Measurements from ENCODE around the gene DMC1. TPM values are rescaled to one million over a fixed set of nuclear protein-coding genes. Genes with fewer than 3 reads are reported as not detected.

The DMC1 gene
- total RNA-seq, 1 experiment from 2014 or later: 0.89 TPM

GRCh38 chr22:38570779-38571364 lies 889 bp upstream of the DMC1 start:
- Histone ChIP-seq H3K79me2 (ENCODE audit: insufficient read depth, low read length) (no peaks in the 10 kb centered on the region), H3K4me3 (replicated peaks in 1 of 2; ENCODE audit: low read depth in 1 of 2, low read length in 2 of 2) (peak overlapping the region; percentile 53 to 58), H4K20me1 (ENCODE audit: insufficient read depth) (no peaks in the 10 kb centered on the region), H3K9me2 (ENCODE audit: insufficient read depth) (no peaks in the 10 kb centered on the region), H3K9ac (ENCODE audit: low read length) (peak overlapping the region; percentile 60), H3K4me1 (ENCODE audit: control insufficient read depth in 1 of 2, insufficient read depth in 2 of 2, low read length in 2 of 2) (peaks cover 8 to 20% of the 10 kb centered on the region in 2 experiments; a peak in 3 of 4 replicates), H3K36me3 (ENCODE audit: control insufficient read depth in 1 of 2, insufficient read depth in 2 of 2, low read length in 2 of 2) (no peaks in the 10 kb centered on the region), H3K27ac (ENCODE audit: low read depth, low read length) (peak overlapping the region; percentile 53), H3K9me3 (ENCODE audit: control insufficient read depth in 1 of 2, insufficient read depth in 1 of 2, low read depth in 1 of 2, low read length in 2 of 2) (no peaks in the 10 kb centered on the region), H3K4me2 (ENCODE audit: low read length) (peak overlapping the region; percentile 89), H3K27me3 (ENCODE audit: insufficient read depth, low read length) (no peaks in the 10 kb centered on the region), H2AFZ (ENCODE audit: low read depth, low read length, poor library complexity, severe bottlenecking) (peak overlapping the region; percentile 55)
- ChIA-PET POLR2A (interaction anchor here (0.6 kb wide), 1 partner anchor 779 kb away, joined by 3 read pairs; no protein-coding TSS in a partner anchor), RAD21 (ENCODE audit: low non-redundant PET in 1 of 2, low total read pairs in 2 of 2, uncharacterized antibody in 2 of 2, unreplicated experiment in 2 of 2) (no interaction called here), CTCF (interaction anchor here (0.6 to 1.7 kb wide), 5 partner anchors 48 to 519 kb away, joined by 3 to 8 read pairs (median 5); partner anchors contain the start of gene PICK1)
- TSS peak; percentile 94 for BruUV-seq (replicated peaks)
- intact Hi-C loops (cut with micrococcal nuclease): loop anchor here (2.0 kb wide), 1 partner anchor 518 kb away; no protein-coding TSS in a partner anchor
- ATAC-seq (peak; percentile 41), DNase-seq (ENCODE audit: low read depth, low spot score) (peak; percentile 7)
- TF ChIP-seq, protein P1, sequence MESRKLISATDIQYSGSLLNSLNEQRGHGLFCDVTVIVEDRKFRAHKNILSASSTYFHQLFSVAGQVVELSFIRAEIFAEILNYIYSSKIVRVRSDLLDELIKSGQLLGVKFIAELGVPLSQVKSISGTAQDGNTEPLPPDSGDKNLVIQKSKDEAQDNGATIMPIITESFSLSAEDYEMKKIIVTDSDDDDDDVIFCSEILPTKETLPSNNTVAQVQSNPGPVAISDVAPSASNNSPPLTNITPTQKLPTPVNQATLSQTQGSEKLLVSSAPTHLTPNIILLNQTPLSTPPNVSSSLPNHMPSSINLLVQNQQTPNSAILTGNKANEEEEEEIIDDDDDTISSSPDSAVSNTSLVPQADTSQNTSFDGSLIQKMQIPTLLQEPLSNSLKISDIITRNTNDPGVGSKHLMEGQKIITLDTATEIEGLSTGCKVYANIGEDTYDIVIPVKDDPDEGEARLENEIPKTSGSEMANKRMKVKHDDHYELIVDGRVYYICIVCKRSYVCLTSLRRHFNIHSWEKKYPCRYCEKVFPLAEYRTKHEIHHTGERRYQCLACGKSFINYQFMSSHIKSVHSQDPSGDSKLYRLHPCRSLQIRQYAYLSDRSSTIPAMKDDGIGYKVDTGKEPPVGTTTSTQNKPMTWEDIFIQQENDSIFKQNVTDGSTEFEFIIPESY (IDR thresholded peaks at IDR 0.05; ENCODE audit: extremely low read depth, insufficient replicate concordance, low read length): no peak
- TF ChIP-seq, protein P2, sequence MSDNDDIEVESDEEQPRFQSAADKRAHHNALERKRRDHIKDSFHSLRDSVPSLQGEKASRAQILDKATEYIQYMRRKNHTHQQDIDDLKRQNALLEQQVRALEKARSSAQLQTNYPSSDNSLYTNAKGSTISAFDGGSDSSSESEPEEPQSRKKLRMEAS (IDR thresholded peaks at IDR 0.05): peak; percentile 66
- TF ChIP-seq RAD21 (IDR thresholded peaks at IDR 0.05; ENCODE audit: low read depth): peak; percentile 45; the same call in 1 of the 2 replicates
- TF ChIP-seq, protein P3, sequence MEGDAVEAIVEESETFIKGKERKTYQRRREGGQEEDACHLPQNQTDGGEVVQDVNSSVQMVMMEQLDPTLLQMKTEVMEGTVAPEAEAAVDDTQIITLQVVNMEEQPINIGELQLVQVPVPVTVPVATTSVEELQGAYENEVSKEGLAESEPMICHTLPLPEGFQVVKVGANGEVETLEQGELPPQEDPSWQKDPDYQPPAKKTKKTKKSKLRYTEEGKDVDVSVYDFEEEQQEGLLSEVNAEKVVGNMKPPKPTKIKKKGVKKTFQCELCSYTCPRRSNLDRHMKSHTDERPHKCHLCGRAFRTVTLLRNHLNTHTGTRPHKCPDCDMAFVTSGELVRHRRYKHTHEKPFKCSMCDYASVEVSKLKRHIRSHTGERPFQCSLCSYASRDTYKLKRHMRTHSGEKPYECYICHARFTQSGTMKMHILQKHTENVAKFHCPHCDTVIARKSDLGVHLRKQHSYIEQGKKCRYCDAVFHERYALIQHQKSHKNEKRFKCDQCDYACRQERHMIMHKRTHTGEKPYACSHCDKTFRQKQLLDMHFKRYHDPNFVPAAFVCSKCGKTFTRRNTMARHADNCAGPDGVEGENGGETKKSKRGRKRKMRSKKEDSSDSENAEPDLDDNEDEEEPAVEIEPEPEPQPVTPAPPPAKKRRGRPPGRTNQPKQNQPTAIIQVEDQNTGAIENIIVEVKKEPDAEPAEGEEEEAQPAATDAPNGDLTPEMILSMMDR (IDR thresholded peaks at IDR 0.05 in 2 of 3, conservative IDR thresholded peaks at IDR 0.05 in 1 of 3; ENCODE audit: borderline replicate concordance in 1 of 3, insufficient read depth in 1 of 3, low read depth in 2 of 3, low read length in 2 of 3): peak in 1 of 3 experiments; percentile 15; a peak in 1 of 6 replicates
- no peak for TF ChIP-seq ZNF274 (IDR thresholded peaks at IDR 0.05; ENCODE audit: low read depth, low read length)
- no peak for TF ChIP-seq YY1 (IDR thresholded peaks at IDR 0.05; ENCODE audit: extremely low read depth, insufficient replicate concordance, low read depth, low read length)
- peak; percentile 13; the same call in 1 of the 2 replicates for TF ChIP-seq POLR2AphosphoS5 (IDR thresholded peaks at IDR 0.05; ENCODE audit: low read depth, low read length)
- no peak for TF ChIP-seq SRF (IDR thresholded peaks at IDR 0.05; ENCODE audit: low read depth)
- TF ChIP-seq SP1 (IDR thresholded peaks at IDR 0.05; ENCODE audit: low read depth): peak; percentile 9

Measured in HCT116 (cell line).